Transverse colon (tissue), 4 donors: ENCODE measurements around the gene CREB5.

Experiments
- POLR2A ChIP-seq: fragments of 450-650 bp; IDR thresholded peaks from one replicate; pipeline ENCODE4 v1.6.1; 2016; ENCODE audit warnings: antibody characterized with exemption, mild to moderate bottlenecking, moderate library complexity
- POLR2AphosphoS5 ChIP-seq, 3 donors: sonication (generic); formaldehyde crosslinking; IDR thresholded peaks; one replicate each; pipeline ENCODE4 v1.6.1; 2016; ENCODE audit warnings: antibody characterized with exemption in 3 of 3
- TF ChIP-seq, protein P1 (sequence below), 5 experiments: fragments of 200-600 bp in 3 of 5; fragments of 450-650 bp in 2 of 5; sonication (generic) in 3 of 5; IDR thresholded peaks; 1 replicate in 2 of 5; 2 replicates in 3 of 5; pipeline ENCODE4 v1.5.1; 2016 to 2017; ENCODE audit warnings: antibody characterized with exemption in 5 of 5, inconsistent platforms in 3 of 5, mild to moderate bottlenecking in 2 of 5, moderate library complexity in 1 of 5

DNA sequence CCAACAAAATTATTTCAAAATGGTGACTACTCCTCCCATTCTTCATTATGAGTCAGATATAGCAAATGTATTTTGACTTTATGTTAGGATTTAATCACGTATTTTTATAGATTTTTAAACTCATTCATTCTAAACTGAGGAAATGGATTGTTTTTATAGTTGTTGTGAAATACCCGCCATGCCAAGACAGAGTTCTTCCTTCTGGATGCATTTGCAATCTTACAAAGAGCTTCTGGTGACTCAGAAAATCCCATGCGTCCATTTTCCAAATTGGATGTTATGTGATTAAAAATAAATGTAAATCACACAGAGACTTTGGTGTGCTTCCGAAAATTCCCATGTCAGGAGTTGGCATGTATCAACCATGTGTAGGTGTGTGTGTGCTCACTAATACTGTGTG is 366.5 kb downstream of the CREB5 start:
- TF ChIP-seq, protein P1, sequence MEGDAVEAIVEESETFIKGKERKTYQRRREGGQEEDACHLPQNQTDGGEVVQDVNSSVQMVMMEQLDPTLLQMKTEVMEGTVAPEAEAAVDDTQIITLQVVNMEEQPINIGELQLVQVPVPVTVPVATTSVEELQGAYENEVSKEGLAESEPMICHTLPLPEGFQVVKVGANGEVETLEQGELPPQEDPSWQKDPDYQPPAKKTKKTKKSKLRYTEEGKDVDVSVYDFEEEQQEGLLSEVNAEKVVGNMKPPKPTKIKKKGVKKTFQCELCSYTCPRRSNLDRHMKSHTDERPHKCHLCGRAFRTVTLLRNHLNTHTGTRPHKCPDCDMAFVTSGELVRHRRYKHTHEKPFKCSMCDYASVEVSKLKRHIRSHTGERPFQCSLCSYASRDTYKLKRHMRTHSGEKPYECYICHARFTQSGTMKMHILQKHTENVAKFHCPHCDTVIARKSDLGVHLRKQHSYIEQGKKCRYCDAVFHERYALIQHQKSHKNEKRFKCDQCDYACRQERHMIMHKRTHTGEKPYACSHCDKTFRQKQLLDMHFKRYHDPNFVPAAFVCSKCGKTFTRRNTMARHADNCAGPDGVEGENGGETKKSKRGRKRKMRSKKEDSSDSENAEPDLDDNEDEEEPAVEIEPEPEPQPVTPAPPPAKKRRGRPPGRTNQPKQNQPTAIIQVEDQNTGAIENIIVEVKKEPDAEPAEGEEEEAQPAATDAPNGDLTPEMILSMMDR (IDR thresholded peaks at IDR 0.05): no peak
- TF ChIP-seq POLR2A (no peak), POLR2AphosphoS5 (IDR thresholded peaks at IDR 0.05) (no peak)
